ENCODE results near the gene METRN.

Gene METRN

DNA sequence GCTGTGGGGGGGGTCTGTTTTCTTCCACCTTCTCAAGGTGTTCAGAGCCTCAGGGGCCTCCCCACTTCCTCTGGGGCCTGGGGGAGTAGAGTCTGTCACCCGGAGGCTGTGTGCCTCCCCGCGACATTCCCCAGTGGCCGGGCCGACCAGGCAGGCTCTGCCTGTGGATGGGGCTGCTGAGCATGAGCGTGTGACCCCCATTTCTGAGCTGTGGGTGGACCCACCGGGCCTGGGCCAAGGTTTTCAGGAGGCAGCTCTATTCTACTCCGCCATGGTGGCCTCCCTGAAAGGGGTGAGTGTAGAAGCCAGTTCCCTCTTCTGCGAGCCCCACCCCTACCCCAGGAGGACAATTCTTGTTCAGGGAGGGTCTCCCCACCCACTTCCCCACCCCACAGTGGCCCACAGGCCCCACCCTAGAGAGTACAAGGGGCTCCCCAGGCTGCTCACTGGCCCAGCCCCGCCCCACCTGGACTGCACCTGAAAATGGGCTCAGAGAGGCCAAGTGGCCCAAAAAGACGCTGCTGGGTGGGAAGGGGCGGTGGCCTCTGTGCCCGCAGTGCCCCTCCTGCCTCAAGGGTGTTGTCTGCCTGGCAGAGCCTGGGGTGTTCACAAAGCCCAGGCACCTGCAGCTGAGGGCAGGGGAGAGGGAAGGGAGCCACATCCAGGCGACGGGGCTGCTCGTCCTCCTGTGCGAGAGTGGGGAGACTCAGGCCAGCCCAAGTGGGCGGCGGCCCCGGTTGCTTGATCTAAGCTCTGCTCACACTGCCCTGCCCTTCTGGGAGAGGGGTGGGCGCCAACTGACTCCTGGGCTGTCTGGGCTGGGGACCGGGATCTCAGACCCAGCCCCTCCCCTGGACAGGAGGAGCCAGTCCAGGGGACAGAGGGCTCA, 47.0 kb downstream of the METRN start:
- no peak for DNase-seq

GRCh38 chr16:762595-763268, 47.8 kb downstream of the METRN start:
- DNase-seq = no peak

- DNase-seq = no peak
These were observed 48.7 kb downstream of the METRN start for GRCh38 chr16:763369-764183.

GRCh38 chr16:764184-764750, 49.3 kb downstream of the METRN start:
- no peak for DNase-seq

GRCh38 chr16:764848-765487, 50.0 kb downstream of the METRN start:
- no peak for DNase-seq

DNA sequence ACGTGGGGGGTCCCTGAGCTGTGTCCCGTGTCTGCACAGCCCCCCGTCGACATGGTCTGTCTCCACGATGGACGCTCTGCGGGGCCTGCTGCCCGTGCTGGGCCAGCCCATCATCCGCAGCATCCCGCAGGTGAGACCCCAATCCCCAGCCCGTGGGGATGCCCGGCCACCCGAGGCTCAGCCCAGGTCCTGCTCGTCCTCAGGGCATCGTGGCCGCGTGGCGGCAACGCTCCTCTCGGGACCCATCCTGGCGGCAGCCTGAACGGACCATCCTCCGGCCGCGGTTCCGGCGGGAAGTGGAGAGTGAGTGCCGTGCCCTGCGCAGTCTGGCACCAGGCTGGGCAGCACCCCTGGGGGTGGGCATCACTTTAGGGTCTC, 50.6 kb downstream of the METRN start:
- no peak for DNase-seq

DNA sequence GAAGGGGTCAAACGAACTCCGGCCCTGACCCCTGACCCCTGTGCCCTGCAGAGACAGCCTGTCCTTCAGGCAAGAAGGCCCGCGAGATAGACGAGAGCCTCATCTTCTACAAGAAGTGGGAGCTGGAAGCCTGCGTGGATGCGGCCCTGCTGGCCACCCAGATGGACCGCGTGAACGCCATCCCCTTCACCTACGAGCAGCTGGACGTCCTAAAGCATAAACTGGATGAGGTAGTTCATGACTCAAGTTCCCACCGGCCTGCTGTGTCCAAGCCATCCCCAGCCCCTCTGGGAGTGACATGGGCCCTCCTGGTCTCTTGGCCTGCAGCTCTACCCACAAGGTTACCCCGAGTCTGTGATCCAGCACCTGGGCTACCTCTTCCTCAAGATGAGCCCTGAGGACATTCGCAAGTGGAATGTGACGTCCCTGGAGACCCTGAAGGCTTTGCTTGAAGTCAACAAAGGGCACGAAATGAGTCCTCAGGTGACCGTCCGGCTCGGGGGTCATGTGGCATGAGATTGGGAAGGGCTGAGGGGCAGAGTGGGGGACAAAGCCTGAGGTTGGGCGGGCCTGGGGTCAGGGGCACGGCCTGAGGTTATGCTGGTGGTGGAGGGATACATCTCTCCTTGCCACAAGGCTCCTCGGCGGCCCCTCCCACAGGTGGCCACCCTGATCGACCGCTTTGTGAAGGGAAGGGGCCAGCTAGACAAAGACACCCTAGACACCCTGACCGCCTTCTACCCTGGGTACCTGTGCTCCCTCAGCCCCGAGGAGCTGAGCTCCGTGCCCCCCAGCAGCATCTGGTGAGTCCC, 51.3 kb downstream of the METRN start:
- DNase-seq = no peak

DNA sequence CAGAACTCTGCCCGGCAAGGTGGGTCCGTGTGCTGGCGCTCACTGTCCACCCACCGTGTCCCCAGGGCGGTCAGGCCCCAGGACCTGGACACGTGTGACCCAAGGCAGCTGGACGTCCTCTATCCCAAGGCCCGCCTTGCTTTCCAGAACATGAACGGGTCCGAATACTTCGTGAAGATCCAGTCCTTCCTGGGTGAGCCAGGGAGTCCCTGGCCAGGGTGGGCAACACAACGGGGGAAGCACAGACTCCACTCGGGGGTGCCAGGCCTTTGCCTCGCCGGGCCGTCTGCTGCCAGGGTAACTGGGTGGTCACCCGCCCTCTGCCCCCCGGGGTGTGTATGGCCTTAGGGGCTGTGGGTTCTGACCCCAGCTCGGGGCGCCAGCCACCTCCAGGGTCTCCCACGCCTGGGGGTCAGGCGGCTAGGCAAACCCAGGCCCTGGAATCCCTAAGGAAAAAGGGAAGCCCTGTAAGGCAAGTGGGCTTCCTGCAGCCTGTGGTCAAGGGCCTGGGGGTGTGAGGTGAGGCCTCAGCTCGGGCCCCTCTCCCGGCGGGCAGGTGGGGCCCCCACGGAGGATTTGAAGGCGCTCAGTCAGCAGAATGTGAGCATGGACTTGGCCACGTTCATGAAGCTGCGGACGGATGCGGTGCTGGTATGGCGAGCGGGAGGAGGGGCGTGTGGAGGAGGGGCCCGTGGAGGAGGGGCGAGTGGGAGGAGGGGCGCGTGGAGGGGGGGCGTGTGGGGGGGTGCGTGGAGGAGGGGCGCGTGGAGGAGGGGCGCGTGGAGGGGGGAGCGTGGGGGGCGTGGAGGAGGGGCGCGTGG, 52.1 kb downstream of the METRN start:
- DNase-seq = no peak

DNA sequence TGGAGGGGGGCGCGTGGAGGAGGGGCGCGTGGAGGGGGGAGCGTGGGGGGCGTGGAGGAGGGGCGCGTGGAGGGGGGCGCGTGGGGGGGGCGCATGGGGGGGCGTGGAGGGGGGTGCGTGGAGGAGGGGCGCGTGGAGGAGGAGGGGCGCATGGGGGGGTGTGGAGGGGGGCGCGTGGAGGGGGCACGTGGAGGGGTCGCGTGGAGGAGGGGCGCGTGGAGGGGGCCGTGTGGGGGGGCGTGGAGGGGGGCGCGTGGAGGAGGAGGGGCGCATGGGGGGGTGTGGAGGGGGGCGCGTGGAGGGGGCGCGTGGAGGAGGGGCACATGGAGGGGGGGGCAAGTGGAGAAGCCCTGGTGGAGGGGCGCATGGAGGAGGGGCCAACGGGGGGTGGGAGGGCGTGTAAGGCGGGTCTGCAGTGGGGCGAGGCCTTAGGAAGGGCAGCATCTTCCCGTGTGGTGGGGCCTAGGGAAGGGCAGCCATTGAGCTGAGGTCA, 52.9 kb downstream of the METRN start:
- DNase-seq = no peak

- DNase-seq = no peak
These were observed 53.5 kb downstream of the METRN start for GRCh38 chr16:768428-768827.
